GM23338 (cell line): Measurements from ENCODE around the gene NRP1. TPM values are rescaled to one million over a fixed set of nuclear protein-coding genes. Genes with fewer than 3 reads are reported as not detected.

Source experiments
- ATAC-seq: fragments of 200-7000 bp; cut with Tn5 transposase; 3 replicates; pipeline ENCODE4 v1.9.1; 2020
- DNase-seq: peaks from one replicate; pipeline ENCODE4 v3.0.0-alpha.2; 2015; ENCODE audit warnings: low spot score
- H2AFZ ChIP-seq: fragments of 200-600 bp; sonication (generic); 2 replicates; pipeline ENCODE4 v1.8.0; 2016; ENCODE audit warnings: antibody characterized with exemption, mild to moderate bottlenecking, moderate library complexity
- H3F3A ChIP-seq: fragments of 200-600 bp; sonication (generic); replicated peaks from 2 replicates; pipeline ENCODE4 v1.8.0; 2017; ENCODE audit warnings: antibody characterized with exemption, mixed run types, low read depth
- H3K27ac ChIP-seq: fragments of 200-600 bp; sonication (generic); 2 replicates; pipeline ENCODE4 v1.6.1; 2016; ENCODE audit warnings: low read depth
- H3K27me3 ChIP-seq: fragments of 200-600 bp; sonication (generic); 2 replicates; pipeline ENCODE4 v1.8.0; 2016; ENCODE audit warnings: mild to moderate bottlenecking, mixed run types, moderate library complexity; ENCODE audit not compliant: insufficient read depth
- H3K36me3 ChIP-seq: fragments of 200-600 bp; sonication (generic); 2 replicates; pipeline ENCODE4 v1.8.0; 2016; ENCODE audit warnings: mild to moderate bottlenecking; ENCODE audit not compliant: insufficient read depth
- H3K4me1 ChIP-seq: fragments of 200-600 bp; sonication (generic); 2 replicates; pipeline ENCODE4 v1.8.0; 2016; ENCODE audit warnings: mild to moderate bottlenecking, moderate library complexity; ENCODE audit not compliant: insufficient read depth
- H3K4me2 ChIP-seq: fragments of 200-600 bp; sonication (generic); 2 replicates; pipeline ENCODE4 v1.7.1; 2017; ENCODE audit warnings: mixed run types
- H3K4me3 ChIP-seq: fragments of 200-600 bp; sonication (generic); 2 replicates; pipeline ENCODE4 v1.6.1; 2016; ENCODE audit warnings: mixed run types
- H3K79me2 ChIP-seq: fragments of 200-600 bp; sonication (generic); replicated peaks from 2 replicates; pipeline ENCODE4 v1.8.0; 2017; ENCODE audit warnings: mild to moderate bottlenecking; ENCODE audit not compliant: insufficient read depth
- H3K9me2 ChIP-seq: fragments of 200-600 bp; sonication (generic); 2 replicates; pipeline ENCODE4 v1.8.0; 2017; ENCODE audit not compliant: insufficient read depth
- H4K20me1 ChIP-seq: fragments of 200-600 bp; sonication (generic); replicated peaks from 2 replicates; pipeline ENCODE4 v1.8.0; 2017; ENCODE audit warnings: mild to moderate bottlenecking; ENCODE audit not compliant: insufficient read depth
- H3K27ac Mint-ChIP-seq: 2 replicates; pipeline ENCODE4 v1.8.0; 2020; ENCODE audit warnings: inconsistent platforms, mild to moderate bottlenecking, moderate library complexity, mixed read lengths
- H3K27me3 Mint-ChIP-seq: 3 replicates; pipeline ENCODE4 v1.8.0; 2022; ENCODE audit warnings: low read depth, mild to moderate bottlenecking, moderate library complexity, mixed read lengths, inconsistent platforms; ENCODE audit not compliant: insufficient read depth, poor library complexity
- H3K36me3 Mint-ChIP-seq: 3 replicates; pipeline ENCODE4 v1.8.0; 2021; ENCODE audit warnings: low read depth, mild to moderate bottlenecking, inconsistent platforms, moderate library complexity, mixed read lengths
- H3K4me1 Mint-ChIP-seq: 3 replicates; pipeline ENCODE4 v1.8.0; 2020; ENCODE audit warnings: mild to moderate bottlenecking, inconsistent platforms, mixed read lengths
- H3K4me3 Mint-ChIP-seq: 3 replicates; pipeline ENCODE4 v1.8.0; 2021; ENCODE audit warnings: moderate library complexity, mild to moderate bottlenecking, inconsistent platforms, mixed read lengths
- H3K9me3 Mint-ChIP-seq: 3 replicates; pipeline ENCODE4 v1.8.0; 2020; ENCODE audit warnings: moderate library complexity, mild to moderate bottlenecking, inconsistent platforms, mixed read lengths
- CREB1 ChIP-seq: fragments of 250-450 bp; sonication (Bioruptor Pico); IDR thresholded peaks from 2 replicates; pipeline ENCODE4 v1.5.0; 2020; ENCODE audit warnings: low read depth, mild to moderate bottlenecking, moderate library complexity
- CTCF ChIP-seq, 2 experiments: fragments of 200-600 bp in 1 of 2; sonication (generic) in 1 of 2; conservative IDR thresholded peaks; 2 replicates each; pipeline versions ENCODE4 v1.5.1 to v1.6.1; 2016 to 2017; ENCODE audit warnings: antibody characterized with exemption in 2 of 2, low read depth in 2 of 2, mild to moderate bottlenecking in 2 of 2, moderate library complexity in 1 of 2
- ETS1 ChIP-seq: IDR thresholded peaks from 2 replicates; pipeline ENCODE4 v1.6.1; 2016; ENCODE audit warnings: antibody characterized with exemption
- EZH2 ChIP-seq: fragments of 200-600 bp; sonication (generic); IDR thresholded peaks from one replicate; pipeline ENCODE4 v1.8.0; 2017; ENCODE audit warnings: antibody characterized with exemption, mild to moderate bottlenecking, low read depth; ENCODE audit not compliant: unreplicated experiment
- EZH2phosphoT487 ChIP-seq: fragments of 200-600 bp; sonication (generic); IDR thresholded peaks from one replicate; pipeline ENCODE4 v1.8.1; 2018; ENCODE audit warnings: antibody characterized with exemption; ENCODE audit not compliant: unreplicated experiment
- JUNB ChIP-seq: IDR thresholded peaks from one replicate; pipeline ENCODE4 v1.6.1; 2016; ENCODE audit warnings: antibody characterized with exemption; ENCODE audit not compliant: unreplicated experiment
- NANOG ChIP-seq: IDR thresholded peaks from 2 replicates; pipeline ENCODE4 v1.6.1; 2016; ENCODE audit warnings: antibody characterized with exemption, borderline replicate concordance
- POLR2AphosphoS5 ChIP-seq: IDR thresholded peaks from 2 replicates; pipeline ENCODE4 v1.6.1; 2016; ENCODE audit warnings: antibody characterized with exemption, low read depth
- STAT1 ChIP-seq: IDR thresholded peaks from one replicate; pipeline ENCODE4 v1.6.1; 2016; ENCODE audit warnings: antibody characterized with exemption; ENCODE audit not compliant: unreplicated experiment
- ZNF114 ChIP-seq: fragments of 250-450 bp; sonication (Bioruptor Pico); IDR thresholded peaks from 2 replicates; pipeline ENCODE4 v1.5.0; 2020; ENCODE audit warnings: mild to moderate bottlenecking, moderate library complexity
- ZNF331 ChIP-seq: fragments of 250-450 bp; sonication (Bioruptor Pico); IDR thresholded peaks from 2 replicates; pipeline ENCODE4 v1.5.0; 2020; ENCODE audit warnings: low read depth, mild to moderate bottlenecking, moderate library complexity
- polyA plus RNA-seq: library from polyadenylated mRNA; unstranded; fragments of >200 nt; fragmentation: Nextera tagmentation; extraction: Ambion mirVana; gene quantifications from 2 replicates; pipeline ENCODE4 v1.2.1, GENCODE V29; 2016
- total RNA-seq: library from RNA; depleted of rRNA; stranded (reverse); fragments of >200 nt; shearing (Covaris generic); gene quantifications from 2 replicates; pipeline ENCODE4 v1.2.3, GENCODE V29; 2014
- TF ChIP-seq, protein P1 (sequence below): fragments of 250-450 bp; sonication (Bioruptor Pico); IDR thresholded peaks from 2 replicates; pipeline ENCODE4 v1.5.0; 2020; ENCODE audit warnings: mild to moderate bottlenecking, moderate library complexity
- TF ChIP-seq, protein P2 (sequence below): IDR thresholded peaks from one replicate; pipeline ENCODE4 v1.6.1; 2018; ENCODE audit warnings: antibody characterized with exemption; ENCODE audit not compliant: unreplicated experiment

NRP1 gene
- total and polyA plus RNA-seq, 2 experiments from 2014 or later, result 2.9 to 3.5 TPM

- peaks cover 3% of the 10 kb centered on the region for H3K27me3 Mint-ChIP-seq
- no peak overlapping the region for H3K4me3 ChIP-seq
- no peak overlapping the region for H3K4me3 Mint-ChIP-seq
- H3K79me2 ChIP-seq, result no peaks in the 10 kb centered on the region
- ATAC-seq, result no peak
- H4K20me1 ChIP-seq, result no peaks in the 10 kb centered on the region
- no peaks in the 10 kb centered on the region for H3K36me3 Mint-ChIP-seq
- 0 out of 3 replicates have a peak, but pooled peaks cover 2% of the 10 kb centered on the region for H3K9me3 Mint-ChIP-seq
- H3K9me2 ChIP-seq, result peaks cover 5% of the 10 kb centered on the region; the same call in 1 of the 2 replicates
- no peaks in the 10 kb centered on the region for H3K36me3 ChIP-seq
- no peak overlapping the region for H2AFZ ChIP-seq
- no peaks in the 10 kb centered on the region for H3F3A ChIP-seq
- H3K4me1 ChIP-seq, result no peaks in the 10 kb centered on the region
- TF ChIP-seq, protein P1, sequence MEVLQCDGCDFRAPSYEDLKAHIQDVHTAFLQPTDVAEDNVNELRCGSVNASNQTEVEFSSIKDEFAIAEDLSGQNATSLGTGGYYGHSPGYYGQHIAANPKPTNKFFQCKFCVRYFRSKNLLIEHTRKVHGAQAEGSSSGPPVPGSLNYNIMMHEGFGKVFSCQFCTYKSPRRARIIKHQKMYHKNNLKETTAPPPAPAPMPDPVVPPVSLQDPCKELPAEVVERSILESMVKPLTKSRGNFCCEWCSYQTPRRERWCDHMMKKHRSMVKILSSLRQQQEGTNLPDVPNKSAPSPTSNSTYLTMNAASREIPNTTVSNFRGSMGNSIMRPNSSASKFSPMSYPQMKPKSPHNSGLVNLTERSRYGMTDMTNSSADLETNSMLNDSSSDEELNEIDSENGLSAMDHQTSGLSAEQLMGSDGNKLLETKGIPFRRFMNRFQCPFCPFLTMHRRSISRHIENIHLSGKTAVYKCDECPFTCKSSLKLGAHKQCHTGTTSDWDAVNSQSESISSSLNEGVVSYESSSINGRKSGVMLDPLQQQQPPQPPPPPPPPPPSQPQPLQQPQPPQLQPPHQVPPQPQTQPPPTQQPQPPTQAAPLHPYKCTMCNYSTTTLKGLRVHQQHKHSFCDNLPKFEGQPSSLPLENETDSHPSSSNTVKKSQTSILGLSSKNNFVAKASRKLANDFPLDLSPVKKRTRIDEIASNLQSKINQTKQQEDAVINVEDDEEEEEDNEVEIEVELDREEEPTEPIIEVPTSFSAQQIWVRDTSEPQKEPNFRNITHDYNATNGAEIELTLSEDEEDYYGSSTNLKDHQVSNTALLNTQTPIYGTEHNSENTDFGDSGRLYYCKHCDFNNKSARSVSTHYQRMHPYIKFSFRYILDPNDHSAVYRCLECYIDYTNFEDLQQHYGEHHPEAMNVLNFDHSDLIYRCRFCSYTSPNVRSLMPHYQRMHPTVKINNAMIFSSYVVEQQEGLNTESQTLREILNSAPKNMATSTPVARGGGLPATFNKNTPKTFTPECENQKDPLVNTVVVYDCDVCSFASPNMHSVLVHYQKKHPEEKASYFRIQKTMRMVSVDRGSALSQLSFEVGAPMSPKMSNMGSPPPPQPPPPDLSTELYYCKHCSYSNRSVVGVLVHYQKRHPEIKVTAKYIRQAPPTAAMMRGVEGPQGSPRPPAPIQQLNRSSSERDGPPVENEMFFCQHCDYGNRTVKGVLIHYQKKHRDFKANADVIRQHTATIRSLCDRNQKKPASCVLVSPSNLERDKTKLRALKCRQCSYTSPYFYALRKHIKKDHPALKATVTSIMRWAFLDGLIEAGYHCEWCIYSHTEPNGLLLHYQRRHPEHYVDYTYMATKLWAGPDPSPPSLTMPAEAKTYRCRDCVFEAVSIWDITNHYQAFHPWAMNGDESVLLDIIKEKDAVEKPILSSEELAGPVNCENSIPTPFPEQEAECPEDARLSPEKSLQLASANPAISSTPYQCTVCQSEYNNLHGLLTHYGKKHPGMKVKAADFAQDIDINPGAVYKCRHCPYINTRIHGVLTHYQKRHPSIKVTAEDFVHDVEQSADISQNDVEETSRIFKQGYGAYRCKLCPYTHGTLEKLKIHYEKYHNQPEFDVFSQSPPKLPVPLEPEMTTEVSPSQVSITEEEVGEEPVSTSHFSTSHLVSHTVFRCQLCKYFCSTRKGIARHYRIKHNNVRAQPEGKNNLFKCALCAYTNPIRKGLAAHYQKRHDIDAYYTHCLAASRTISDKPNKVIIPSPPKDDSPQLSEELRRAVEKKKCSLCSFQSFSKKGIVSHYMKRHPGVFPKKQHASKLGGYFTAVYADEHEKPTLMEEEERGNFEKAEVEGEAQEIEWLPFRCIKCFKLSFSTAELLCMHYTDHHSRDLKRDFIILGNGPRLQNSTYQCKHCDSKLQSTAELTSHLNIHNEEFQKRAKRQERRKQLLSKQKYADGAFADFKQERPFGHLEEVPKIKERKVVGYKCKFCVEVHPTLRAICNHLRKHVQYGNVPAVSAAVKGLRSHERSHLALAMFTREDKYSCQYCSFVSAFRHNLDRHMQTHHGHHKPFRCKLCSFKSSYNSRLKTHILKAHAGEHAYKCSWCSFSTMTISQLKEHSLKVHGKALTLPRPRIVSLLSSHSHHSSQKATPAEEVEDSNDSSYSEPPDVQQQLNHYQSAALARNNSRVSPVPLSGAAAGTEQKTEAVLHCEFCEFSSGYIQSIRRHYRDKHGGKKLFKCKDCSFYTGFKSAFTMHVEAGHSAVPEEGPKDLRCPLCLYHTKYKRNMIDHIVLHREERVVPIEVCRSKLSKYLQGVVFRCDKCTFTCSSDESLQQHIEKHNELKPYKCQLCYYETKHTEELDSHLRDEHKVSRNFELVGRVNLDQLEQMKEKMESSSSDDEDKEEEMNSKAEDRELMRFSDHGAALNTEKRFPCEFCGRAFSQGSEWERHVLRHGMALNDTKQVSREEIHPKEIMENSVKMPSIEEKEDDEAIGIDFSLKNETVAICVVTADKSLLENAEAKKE, result no peak
- TF ChIP-seq JUNB (no peak), POLR2AphosphoS5 (no peak), ZNF114 (CRISPR knock-in tag) (no peak), ZNF331 (CRISPR knock-in tag) (no peak), STAT1 (no peak), ETS1 (no peak), EZH2phosphoT487 (no peak), EZH2 (no peak), NANOG (no peak), CREB1 (no peak), CTCF (conservative IDR thresholded peaks at IDR 0.05; ENCODE audit: low read depth in 2 of 2) (no peak)
- TF ChIP-seq, protein P2, sequence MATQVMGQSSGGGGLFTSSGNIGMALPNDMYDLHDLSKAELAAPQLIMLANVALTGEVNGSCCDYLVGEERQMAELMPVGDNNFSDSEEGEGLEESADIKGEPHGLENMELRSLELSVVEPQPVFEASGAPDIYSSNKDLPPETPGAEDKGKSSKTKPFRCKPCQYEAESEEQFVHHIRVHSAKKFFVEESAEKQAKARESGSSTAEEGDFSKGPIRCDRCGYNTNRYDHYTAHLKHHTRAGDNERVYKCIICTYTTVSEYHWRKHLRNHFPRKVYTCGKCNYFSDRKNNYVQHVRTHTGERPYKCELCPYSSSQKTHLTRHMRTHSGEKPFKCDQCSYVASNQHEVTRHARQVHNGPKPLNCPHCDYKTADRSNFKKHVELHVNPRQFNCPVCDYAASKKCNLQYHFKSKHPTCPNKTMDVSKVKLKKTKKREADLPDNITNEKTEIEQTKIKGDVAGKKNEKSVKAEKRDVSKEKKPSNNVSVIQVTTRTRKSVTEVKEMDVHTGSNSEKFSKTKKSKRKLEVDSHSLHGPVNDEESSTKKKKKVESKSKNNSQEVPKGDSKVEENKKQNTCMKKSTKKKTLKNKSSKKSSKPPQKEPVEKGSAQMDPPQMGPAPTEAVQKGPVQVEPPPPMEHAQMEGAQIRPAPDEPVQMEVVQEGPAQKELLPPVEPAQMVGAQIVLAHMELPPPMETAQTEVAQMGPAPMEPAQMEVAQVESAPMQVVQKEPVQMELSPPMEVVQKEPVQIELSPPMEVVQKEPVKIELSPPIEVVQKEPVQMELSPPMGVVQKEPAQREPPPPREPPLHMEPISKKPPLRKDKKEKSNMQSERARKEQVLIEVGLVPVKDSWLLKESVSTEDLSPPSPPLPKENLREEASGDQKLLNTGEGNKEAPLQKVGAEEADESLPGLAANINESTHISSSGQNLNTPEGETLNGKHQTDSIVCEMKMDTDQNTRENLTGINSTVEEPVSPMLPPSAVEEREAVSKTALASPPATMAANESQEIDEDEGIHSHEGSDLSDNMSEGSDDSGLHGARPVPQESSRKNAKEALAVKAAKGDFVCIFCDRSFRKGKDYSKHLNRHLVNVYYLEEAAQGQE, result no peak
- H3K4me1 Mint-ChIP-seq, result peaks cover 5% of the 10 kb centered on the region
- H3K27me3 ChIP-seq, result no peaks in the 10 kb centered on the region
- no peak for DNase-seq
- no peak overlapping the region for H3K4me2 ChIP-seq
- no peak overlapping the region for H3K27ac ChIP-seq
- no peak overlapping the region for H3K27ac Mint-ChIP-seq
Measured at GRCh38 chr10:33306126-33306525, 28.3 kb downstream of the NRP1 start.
